Mesothelial cell of epicardium (in vitro differentiated cells): ENCODE measurements around the gene ARVCF. TPM values are rescaled to one million over a fixed set of nuclear protein-coding genes. Genes with fewer than 3 reads are reported as not detected.

Experiments
- DNase-seq, 2 experiments: peaks; one replicate each; pipeline ENCODE4 v3.0.0; 2021; ENCODE audit warnings: low spot score in 2 of 2; ENCODE audit not compliant: unreplicated experiment in 2 of 2
- H3K27ac Mint-ChIP-seq: 2 replicates; pipeline ENCODE4 v1.8.0; 2021; ENCODE audit warnings: mixed read lengths
- H3K27me3 Mint-ChIP-seq: 2 replicates; pipeline ENCODE4 v1.8.0; 2021; ENCODE audit warnings: low read depth, mixed read lengths
- H3K36me3 Mint-ChIP-seq: 2 replicates; pipeline ENCODE4 v1.8.0; 2021; ENCODE audit warnings: mixed read lengths
- H3K4me1 Mint-ChIP-seq: 2 replicates; pipeline ENCODE4 v1.8.0; 2021; ENCODE audit warnings: mixed read lengths
- H3K4me3 Mint-ChIP-seq: 2 replicates; pipeline ENCODE4 v1.8.0; 2021; ENCODE audit warnings: mild to moderate bottlenecking, moderate library complexity, mixed read lengths
- H3K9me3 Mint-ChIP-seq: 2 replicates; pipeline ENCODE4 v1.8.0; 2021; ENCODE audit warnings: mixed read lengths
- CTCF ChIP-seq: fragments of 200-600 bp; sonication (generic); IDR thresholded peaks from one replicate; pipeline ENCODE4 v1.5.0; 2021; ENCODE audit warnings: antibody characterized with exemption; ENCODE audit not compliant: unreplicated experiment
- total RNA-seq: library from RNA; stranded (reverse); gene quantifications from 3 replicates; pipeline ENCODE4 v1.2.1, GENCODE V29; 2021

The ARVCF gene
- total RNA-seq, 1 donor from 2014 or later, result 41.2 TPM

- Mint-ChIP-seq H3K27me3 (no peaks in the 10 kb centered on the region), H3K36me3 (no peaks in the 10 kb centered on the region), H3K4me3 (no peak overlapping the region), H3K27ac (no peak overlapping the region), H3K9me3 (no peaks in the 10 kb centered on the region), H3K4me1 (peaks cover 6% of the 10 kb centered on the region)
- DNase-seq, result no peak
- no peak for TF ChIP-seq CTCF
Measured at GRCh38 chr22:19990188-19990587, 26.4 kb downstream of the ARVCF start.

GRCh38 chr22:19989725-19990067, 26.9 kb downstream of the ARVCF start:
- Mint-ChIP-seq H3K27me3 (no peaks in the 10 kb centered on the region), H3K4me3 (no peak overlapping the region), H3K36me3 (no peaks in the 10 kb centered on the region), H3K4me1 (peaks cover 10% of the 10 kb centered on the region), H3K27ac (no peak overlapping the region), H3K9me3 (no peaks in the 10 kb centered on the region)
- TF ChIP-seq CTCF, result no peak
- no peak for DNase-seq

- Mint-ChIP-seq H3K36me3 (no peaks in the 10 kb centered on the region), H3K27me3 (no peaks in the 10 kb centered on the region), H3K27ac (no peak overlapping the region), H3K4me1 (peaks cover 11% of the 10 kb centered on the region), H3K4me3 (no peak overlapping the region), H3K9me3 (no peaks in the 10 kb centered on the region)
- no peak for TF ChIP-seq CTCF
- no peak for DNase-seq
Measured at GRCh38 chr22:19988965-19989724, 27.5 kb downstream of the ARVCF start.

GRCh38 chr22:19988331-19988808, 28.3 kb downstream of the ARVCF start:
- TF ChIP-seq CTCF, result no peak
- no peak for DNase-seq
- H3K27ac Mint-ChIP-seq, result no peak overlapping the region
- peak overlapping the region; percentile 47 for H3K4me3 Mint-ChIP-seq
- no peaks in the 10 kb centered on the region for H3K9me3 Mint-ChIP-seq
- peaks cover 16% of the 10 kb centered on the region for H3K4me1 Mint-ChIP-seq
- no peaks in the 10 kb centered on the region for H3K27me3 Mint-ChIP-seq
- H3K36me3 Mint-ChIP-seq, result no peaks in the 10 kb centered on the region

- TF ChIP-seq CTCF, result no peak
- Mint-ChIP-seq H3K4me3 (peak overlapping the region; percentile 52), H3K36me3 (no peaks in the 10 kb centered on the region), H3K4me1 (peaks cover 18% of the 10 kb centered on the region), H3K27ac (no peak overlapping the region), H3K9me3 (no peaks in the 10 kb centered on the region), H3K27me3 (no peaks in the 10 kb centered on the region)
- no peak for DNase-seq
Measured at GRCh38 chr22:19987394-19988306, 29.0 kb downstream of the ARVCF start.
